HG03039 (cell line): Measurements from ENCODE around the gene GMCL2.

ENCODE experiments used
- ATAC-seq: cut with Tn5 transposase; IDR thresholded peaks from one replicate; pipeline ENCODE4 v1.9.1; 2021; ENCODE audit warnings: mild to moderate bottlenecking, moderate library complexity; ENCODE audit not compliant: unreplicated experiment

GMCL2 gene

GRCh38 chr5:178145965-178146820, 41.0 kb downstream of the GMCL2 start:
- ATAC-seq: no peak

- no peak for ATAC-seq
Measured at GRCh38 chr5:178143901-178144300, 43.3 kb downstream of the GMCL2 start.

- ATAC-seq: no peak
Measured at GRCh38 chr5:178143246-178143645, 43.9 kb downstream of the GMCL2 start.

- no peak for ATAC-seq
Measured at GRCh38 chr5:178142642-178143041, 44.5 kb downstream of the GMCL2 start.

- ATAC-seq: no peak
Measured at GRCh38 chr5:178141550-178141949, 45.6 kb downstream of the GMCL2 start.

GRCh38 chr5:178137991-178138390, 49.2 kb downstream of the GMCL2 start:
- ATAC-seq: no peak

GRCh38 chr5:178136990-178137389, 50.2 kb downstream of the GMCL2 start:
- ATAC-seq: no peak
